Kidney epithelial cell (primary cell): ENCODE data around the gene RGS13. TPM values are rescaled to one million over a fixed set of nuclear protein-coding genes. Genes with fewer than 3 reads are reported as not detected.

ENCODE experiments used
- DNase-seq: peaks from one replicate; pipeline ENCODE4 v3.0.0-alpha.2; 2010; ENCODE audit warnings: low read depth
- H3K27me3 ChIP-seq: 2 replicates; pipeline ENCODE4 v1.6.0; 2011; ENCODE audit warnings: low read length; ENCODE audit not compliant: control insufficient read depth, insufficient read depth
- H3K36me3 ChIP-seq: 2 replicates; pipeline ENCODE4 v1.5.1; 2011; ENCODE audit warnings: low read length; ENCODE audit not compliant: control insufficient read depth, insufficient read depth
- H3K4me3 ChIP-seq: 2 replicates; pipeline ENCODE4 v1.5.1; 2011; ENCODE audit warnings: low read depth, mild to moderate bottlenecking, control low read depth, low read length
- CTCF ChIP-seq: IDR thresholded peaks from 2 replicates; pipeline ENCODE4 v1.5.1; 2011; ENCODE audit warnings: mild to moderate bottlenecking, moderate library complexity, low read length, control low read depth, inconsistent platforms; ENCODE audit not compliant: insufficient read depth, poor library complexity, severe bottlenecking
- total RNA-seq: library from RNA; depleted of rRNA; stranded (reverse); fragments of >200 nt; gene quantifications from 2 replicates; pipeline ENCODE4 v1.2.3, GENCODE V29; 2015

RGS13 gene
- total RNA-seq = not detected in 2 replicates

GRCh38 chr1:192635939-192636338, at the start of gene RGS13:
TSS of gene RGS13 (plus strand) at chr1:192636147. CDS start at chr1:192644335, 8,188 bp downstream.
- no peaks in the 10 kb centered on the region for H3K36me3 ChIP-seq
- no peak within 1 kb of the TSS for H3K4me3 ChIP-seq
- no peak for TF ChIP-seq CTCF
- no peaks in the 10 kb centered on the region for H3K27me3 ChIP-seq
- DNase-seq = no peak

GRCh38 chr1:192587386-192588266, 48.3 kb upstream of the RGS13 start:
- TF ChIP-seq CTCF = no peak
- H3K27me3 ChIP-seq = no peaks in the 10 kb centered on the region
- H3K36me3 ChIP-seq = no peaks in the 10 kb centered on the region
- no peak for DNase-seq
- no peak overlapping the region for H3K4me3 ChIP-seq

GRCh38 chr1:192588546-192588945, 47.4 kb upstream of the RGS13 start:
- no peak for TF ChIP-seq CTCF
- H3K27me3 ChIP-seq = no peaks in the 10 kb centered on the region
- no peak overlapping the region for H3K4me3 ChIP-seq
- H3K36me3 ChIP-seq = no peaks in the 10 kb centered on the region
- no peak for DNase-seq

- H3K36me3 ChIP-seq = no peaks in the 10 kb centered on the region
- no peaks in the 10 kb centered on the region for H3K27me3 ChIP-seq
- H3K4me3 ChIP-seq = no peak overlapping the region
- no peak for TF ChIP-seq CTCF
- no peak for DNase-seq
These were observed 46.1 kb upstream of the RGS13 start for GRCh38 chr1:192589813-192590212.

- DNase-seq = no peak
These were observed 43.4 kb upstream of the RGS13 start for GRCh38 chr1:192592517-192592916.

More at GRCh38 chr1:192592517-192592916, 43.4 kb upstream of the RGS13 start:
- TF ChIP-seq CTCF = no peak
- no peaks in the 10 kb centered on the region for H3K27me3 ChIP-seq
- no peak overlapping the region for H3K4me3 ChIP-seq
- no peaks in the 10 kb centered on the region for H3K36me3 ChIP-seq
